HG03159 (cell line): ENCODE data around the gene SELENOW.
A peak's percentile ranks its signal among the peaks of the same experiment; 100 is the strongest.
"Not testable (repeated sequence)": the region's sequence is repeated elsewhere in the genome, so short reads cannot be mapped to it uniquely, and the experiment has no call there.

Experiments
- ATAC-seq: cut with Tn5 transposase; IDR thresholded peaks from one replicate; pipeline ENCODE4 v1.9.1; 2021; ENCODE audit warnings: mild to moderate bottlenecking, moderate library complexity; ENCODE audit not compliant: unreplicated experiment

SELENOW gene

DNA sequence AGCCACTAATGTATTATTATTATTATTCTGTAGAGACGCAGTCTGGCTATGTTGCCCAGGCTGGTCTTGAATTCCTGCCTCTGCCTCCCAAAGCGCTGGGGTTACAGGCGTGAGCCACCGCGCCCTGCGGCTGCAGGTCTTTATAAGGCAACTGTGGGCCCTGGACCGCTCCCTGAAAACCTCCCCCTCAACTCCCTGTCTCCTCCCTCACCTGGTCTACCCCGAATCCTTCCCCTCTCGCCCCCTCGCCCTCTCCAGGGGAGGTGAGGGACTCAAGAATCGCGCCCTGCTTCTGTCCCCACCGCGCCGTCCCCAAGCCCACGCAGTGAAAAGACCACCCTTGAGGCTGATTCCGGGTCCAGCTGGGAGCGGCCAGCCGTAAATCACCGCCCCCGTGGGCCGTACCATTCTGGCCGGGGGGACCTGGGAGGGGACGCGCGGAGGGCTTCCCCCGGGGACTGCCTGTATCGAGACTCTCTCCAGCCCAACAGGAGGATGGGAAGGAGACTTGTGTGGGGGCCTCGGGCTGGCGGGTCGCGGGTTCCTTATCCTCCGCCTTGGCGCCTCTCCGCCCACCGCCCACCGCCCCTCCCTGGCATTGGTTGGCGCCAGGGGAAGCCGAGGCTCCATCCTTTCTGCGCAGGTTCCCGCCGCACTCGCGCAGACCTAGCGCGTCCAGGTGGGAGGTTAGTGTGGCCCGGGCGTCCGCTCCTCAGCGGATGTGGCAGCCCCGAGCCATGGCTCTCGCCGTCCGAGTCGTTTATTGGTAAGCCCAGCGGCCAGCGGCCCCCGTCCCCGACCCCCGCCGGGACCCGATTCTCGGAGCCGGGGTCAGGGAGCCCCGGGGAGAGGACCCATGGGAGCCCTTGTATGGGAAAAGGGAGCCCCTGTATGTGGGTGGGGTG is at the start of gene SELENOW:
Gene SELENOW (plus strand): TSS at position 655 of the 905 bp plus-strand sequence. CDS start 83 bp downstream, at position 738.
- peak; percentile 78 for ATAC-seq

DNA sequence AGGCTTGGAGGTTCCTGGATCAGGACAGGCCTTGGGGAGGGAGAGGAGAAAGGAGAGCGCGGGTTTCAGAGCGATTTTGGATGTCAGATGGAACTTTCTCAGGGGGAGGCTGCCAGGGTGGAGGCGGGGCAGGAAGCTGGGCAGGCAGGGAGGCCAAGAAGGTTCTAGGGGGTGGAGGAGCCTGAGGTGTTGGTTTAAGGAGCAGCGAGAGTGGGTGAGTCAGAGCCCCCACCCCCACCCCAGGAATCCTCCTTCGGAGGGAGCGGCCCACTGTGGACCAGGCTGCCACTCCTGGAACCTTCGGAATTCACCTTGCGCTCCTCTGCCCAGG is 49.1 kb upstream of the SELENOW start:
- ATAC-seq: no peak

DNA sequence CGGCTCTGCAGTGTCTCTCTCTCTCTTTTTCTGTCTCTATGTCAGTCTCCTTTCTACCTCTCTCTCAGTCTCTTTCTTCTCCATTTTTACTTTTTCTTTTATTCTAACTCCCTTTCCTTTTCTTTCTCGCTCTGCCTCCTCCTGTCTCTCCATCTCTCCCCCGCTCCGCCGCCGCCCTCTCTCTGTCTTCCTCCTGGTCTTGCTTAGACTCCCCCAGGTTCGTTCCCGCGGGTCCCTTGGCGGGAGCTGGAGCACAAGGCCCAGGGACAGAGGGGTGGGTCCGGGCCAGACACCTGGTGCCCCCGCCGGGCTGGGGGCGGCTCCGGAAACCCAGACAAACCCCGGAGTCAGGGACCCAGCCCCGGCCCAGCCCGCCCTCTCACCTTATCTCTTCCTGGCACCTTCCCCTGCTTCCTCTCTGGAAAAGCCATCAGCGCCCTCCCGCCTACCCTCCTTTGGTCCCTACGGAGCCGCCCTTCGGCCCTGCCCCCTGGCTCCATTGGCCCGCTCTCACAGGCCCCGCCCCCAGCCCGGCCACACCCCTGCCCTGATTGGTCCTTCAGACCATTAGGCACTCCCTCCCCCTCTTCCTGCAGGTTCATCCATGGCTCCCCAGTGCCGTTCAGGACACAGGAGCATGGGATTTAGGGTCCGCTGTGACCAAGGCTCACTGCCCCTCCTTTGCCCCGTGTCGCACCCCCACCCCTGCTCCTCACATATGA is 48.5 kb upstream of the SELENOW start:
- ATAC-seq: no peak

DNA sequence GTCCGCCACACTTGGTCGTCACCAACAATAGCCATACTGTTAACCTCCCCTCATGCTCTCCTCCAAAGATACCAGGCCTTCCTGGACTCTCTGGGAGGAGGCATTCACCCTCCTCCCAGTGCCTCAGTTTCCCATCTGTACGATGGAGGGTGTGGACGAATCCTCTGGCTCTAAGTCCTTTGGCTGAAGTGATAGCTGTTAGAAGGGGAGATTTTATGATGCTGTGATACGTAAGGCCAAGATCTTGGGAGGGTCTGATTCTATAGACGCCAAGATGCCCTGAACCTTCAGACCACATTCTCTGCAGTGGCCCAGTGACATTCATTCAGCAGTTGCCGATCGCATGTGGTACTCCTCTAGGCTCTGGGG is 48.0 kb upstream of the SELENOW start:
- ATAC-seq: no peak

DNA sequence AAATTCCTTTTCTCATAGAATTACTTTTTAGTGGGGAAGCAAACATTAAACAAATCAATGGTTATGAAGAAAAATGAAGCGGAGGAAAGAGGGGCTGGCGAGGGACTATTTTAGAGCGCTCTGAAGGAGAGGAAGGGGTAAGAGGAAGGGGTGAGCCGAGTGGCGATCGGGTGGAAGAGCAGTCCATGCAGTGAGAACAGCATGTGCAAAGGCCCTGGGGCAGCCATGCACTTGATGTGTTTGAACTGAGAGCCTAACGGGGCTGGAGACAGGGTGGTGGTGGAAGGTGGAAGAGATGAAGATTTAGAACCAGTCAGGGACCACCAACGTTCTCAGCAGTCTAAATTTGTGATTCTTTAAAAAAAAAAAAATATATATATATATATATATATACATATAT is 47.6 kb upstream of the SELENOW start:
- ATAC-seq: no peak

DNA sequence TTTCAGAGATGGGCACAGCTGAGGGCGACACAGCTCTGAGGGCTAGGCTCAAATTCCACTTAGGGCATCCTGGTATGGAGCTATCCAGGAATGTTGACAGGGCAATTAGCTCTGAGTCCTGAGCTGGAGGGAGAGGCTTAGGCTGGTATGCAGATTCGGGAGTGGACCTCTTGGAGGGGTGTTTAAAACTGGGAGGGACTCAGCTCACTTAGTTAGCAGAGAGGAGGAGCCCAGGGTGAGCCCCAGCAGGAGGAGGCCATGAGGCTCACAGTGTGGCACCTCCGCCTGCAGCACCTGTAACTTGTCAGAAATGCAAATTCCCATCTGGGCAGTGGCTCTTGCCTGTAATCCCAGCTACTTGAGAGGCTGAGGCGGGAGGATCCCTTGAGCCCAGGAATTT is 43.4 kb upstream of the SELENOW start:
- ATAC-seq: no peak

DNA sequence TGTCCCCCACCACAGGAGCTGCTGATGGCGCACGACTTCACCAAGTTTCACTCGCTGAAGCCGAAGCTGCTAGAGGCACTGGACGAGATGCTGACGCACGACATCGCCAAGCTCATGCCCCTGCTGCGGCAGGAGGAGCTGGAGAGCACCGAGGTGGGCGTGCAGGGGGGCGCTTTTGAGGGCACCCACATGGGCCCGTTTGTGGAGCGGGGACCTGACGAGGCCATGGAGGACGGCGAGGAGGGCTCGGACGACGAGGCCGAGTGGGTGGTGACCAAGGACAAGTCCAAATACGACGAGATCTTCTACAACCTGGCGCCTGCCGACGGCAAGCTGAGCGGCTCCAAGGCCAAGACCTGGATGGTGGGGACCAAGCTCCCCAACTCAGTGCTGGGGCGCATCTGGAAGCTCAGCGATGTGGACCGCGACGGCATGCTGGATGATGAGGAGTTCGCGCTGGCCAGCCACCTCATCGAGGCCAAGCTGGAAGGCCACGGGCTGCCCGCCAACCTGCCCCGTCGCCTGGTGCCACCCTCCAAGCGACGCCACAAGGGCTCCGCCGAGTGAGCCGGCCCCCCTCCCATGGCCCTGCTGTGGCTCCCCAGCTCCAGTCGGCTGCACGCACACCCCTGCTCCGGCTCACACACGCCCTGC is 37.5 kb upstream of the SELENOW start:
- no peak for ATAC-seq

DNA sequence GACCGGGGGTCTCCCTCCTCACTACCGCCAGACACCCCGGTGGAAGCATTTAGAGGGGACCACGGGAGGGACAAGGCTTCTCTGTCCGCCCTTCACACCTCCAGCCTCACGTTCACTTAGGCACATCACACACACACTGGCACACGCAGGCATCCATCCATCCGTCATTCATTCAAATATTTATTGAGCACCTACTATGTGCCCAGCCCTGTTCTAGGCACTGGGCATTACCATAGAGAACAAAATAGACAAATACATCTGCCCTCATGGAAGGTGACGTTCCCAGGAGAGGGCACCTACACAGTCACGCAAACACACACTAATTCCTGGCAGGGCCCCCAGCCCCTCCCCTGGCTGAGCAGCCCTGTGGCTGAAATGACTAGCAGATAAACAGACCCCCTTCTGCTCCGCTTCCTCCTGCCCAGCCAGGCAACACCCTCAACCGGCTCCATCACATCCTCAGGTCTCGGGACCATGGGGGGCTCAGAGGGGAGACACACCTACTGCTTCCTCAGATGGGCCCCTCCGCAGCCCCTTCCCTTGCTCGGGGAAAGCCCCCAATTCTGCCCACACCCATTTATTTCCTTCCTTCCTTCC is 36.9 kb upstream of the SELENOW start:
- no peak for ATAC-seq

DNA sequence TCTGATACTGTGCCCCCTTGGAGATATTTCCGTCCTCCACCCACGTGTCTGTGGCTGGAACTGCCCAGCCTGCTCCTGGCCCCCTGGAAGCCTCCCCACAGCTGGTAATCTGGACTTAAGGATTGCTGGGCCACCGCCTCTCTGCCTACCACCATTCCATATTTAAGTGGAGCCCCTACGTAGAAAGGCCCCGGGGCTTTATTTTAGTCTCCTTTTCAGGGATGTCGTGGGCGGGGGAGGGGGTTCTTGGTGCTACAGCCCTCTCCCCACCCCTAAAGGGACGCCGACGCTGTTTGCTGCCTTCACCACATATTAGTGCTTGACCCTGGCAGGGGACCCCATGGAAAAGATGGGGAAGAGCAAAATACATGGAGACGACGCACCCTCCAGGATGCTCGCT is 35.9 kb upstream of the SELENOW start:
- ATAC-seq: no peak

DNA sequence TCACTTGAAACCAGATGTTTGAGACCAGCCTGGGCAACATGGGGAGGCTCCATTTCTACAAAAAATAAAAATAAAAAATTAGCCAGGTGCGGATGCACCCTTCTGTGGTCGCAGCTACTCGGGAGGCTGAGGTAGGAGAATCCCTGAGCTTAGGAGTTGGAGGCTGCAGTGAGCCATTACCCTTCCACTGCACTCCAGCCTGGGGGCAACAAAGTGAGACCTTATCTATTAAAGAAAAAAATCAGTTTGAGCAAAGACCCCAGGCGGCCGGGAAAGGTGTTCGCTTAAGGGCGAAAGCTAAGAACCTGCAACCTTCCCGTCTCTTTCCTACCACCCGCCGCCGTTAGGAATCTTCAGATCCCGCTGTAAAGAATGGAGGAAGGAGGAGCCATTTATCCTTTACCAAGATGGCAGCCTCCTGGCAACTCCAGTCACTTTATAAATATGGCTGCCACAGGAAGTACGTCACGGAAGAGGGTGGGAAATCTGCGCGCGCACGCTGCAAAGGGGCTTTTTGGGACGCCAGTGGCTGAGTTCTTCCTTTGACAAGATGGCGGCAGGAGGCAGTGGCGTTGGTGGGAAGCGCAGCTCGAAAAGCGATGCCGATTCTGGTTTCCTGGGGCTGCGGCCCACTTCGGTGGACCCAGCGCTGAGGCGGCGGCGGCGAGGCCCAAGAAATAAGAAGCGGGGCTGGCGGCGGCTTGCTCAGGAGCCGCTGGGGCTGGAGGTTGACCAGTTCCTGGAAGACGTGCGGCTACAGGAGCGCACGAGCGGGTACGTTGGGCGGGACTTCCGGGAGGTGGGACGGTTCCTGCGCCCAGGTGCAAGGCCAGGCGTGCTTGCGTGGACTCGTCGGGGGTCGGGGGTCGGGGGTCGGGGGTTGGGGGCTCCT is 33.2 kb upstream of the SELENOW start, which contains the start of gene NOP53:
Gene NOP53 (plus strand): TSS at position 537 of the 892 bp plus-strand sequence. CDS start 14 bp downstream, at position 551.
- ATAC-seq: peak; percentile 72

DNA sequence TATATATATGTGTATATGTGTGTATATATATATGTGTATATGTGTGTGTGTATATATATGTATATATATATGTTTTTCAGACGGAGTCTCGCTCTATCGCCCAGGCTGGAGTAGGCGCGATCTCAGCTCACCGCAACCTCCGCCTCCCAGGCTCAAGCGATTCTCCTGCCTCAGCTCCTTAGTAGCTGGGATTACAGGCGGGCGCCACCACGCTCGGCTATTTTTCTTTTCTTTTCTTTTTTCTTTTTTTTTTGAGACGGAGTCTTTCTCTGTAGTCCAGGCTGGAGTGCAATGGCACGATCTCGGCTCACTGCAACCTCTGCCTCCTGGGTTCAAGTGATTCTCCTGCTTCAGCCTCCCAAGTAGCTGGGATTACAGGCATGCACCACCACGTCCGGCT is 32.4 kb upstream of the SELENOW start:
- ATAC-seq: not testable (repeated sequence)

DNA sequence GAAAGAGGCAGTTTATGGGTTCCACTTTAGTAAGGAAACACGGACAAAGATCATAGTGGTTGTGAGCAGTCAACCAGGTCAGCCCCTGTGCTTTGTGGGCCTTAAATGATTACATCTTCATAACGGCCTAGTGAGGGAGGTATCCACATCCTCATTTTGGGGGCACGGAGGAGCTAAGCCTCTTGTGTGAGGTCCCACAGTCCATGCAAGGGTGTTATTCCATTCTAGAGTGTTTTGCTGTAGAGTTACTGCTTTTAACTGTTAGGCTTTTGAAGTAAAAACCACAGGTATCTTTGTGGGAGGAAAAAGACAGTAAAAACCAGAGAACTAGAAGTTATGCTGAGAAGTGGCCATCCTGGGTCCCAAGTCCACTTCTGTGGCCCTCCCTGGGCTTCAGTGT is 29.2 kb upstream of the SELENOW start:
- no peak for ATAC-seq

DNA sequence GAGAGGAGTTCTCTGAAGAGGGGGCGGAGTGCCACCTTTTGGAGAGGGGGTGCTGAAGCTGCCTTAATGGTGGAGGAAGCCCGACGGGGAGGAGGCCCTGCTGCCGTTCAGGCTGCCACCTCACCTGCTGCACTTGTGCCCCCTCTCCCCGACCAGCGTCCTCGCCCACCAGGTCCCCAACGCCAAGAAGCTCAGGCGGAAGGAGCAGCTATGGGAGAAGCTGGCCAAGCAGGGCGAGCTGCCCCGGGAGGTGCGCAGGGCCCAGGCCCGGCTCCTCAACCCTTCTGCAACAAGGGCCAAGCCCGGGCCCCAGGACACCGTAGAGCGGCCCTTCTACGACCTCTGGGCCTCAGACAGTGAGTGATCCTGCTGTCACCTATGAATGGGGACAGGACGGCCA is 27.8 kb upstream of the SELENOW start:
- no peak for ATAC-seq

DNA sequence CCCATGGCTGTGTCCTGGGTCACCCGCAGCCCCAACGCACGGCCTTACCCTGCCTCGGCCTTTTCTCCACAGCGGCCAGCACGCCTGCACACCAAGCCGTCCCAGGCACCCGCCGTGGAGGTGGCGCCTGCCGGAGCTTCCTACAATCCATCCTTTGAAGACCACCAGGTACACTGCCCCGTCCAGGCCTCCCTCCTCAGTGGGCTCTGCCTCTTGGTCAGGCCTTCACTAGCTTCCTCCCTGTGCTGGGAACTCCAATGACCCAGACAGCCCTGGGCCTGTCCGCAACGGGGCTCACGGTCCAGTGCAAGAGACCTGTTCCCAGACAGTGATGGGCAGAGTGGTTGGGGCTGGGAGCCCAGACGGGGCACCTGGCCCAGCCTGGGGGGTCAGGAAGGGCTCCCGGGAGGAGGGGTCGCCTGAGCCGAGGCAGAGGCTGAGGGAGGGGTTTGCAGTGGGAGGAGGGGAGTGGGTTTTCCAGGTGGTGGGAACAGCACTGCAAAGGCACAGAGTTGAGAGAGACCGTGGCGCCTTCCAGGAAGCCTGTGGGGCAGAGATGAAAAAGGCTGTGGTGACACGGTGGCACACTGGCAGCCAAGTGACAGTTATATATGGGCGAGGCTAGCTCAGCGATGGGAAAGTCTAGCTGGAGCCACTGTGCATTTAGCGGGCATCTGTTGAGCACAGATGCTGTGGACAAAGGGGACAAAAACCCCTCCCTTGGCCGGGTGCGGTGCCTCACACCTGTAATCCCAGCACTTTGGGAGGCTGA is 25.9 kb upstream of the SELENOW start:
- ATAC-seq: no peak

DNA sequence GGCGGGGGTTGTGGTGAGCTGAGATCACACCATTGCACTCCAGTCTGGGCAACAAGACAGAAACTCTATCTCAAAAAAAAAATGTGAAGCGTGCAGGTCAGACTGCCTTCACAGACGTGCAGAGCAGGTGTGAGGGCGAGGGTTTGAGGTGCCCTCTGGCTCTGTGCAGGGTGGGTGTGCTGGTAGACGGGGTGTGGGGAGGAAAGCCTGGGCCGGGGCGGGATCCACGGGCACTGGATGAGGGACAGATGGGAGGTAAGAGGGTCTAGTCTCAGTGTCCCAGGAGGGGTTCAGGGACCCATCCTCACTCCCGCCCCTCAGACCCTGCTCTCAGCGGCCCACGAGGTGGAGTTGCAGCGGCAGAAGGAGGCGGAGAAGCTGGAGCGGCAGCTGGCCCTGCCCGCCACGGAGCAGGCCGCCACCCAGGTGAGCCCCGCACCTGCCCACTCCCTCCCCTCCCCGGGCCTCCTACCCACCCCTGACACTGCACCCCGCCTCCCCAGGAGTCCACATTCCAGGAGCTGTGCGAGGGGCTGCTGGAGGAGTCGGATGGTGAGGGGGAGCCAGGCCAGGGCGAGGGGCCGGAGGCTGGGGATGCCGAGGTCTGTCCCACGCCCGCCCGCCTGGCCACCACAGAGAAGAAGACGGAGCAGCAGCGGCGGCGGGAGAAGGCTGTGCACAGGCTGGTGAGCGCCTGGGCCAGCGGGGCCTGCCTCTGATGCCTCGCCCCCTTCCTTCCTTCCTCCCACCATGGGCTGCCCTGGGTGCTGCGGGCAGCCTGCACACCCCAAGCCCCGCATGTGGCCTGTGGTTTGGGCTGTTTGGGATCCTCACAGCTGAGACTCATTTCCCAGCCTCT is 24.1 kb upstream of the SELENOW start:
- ATAC-seq: no peak

DNA sequence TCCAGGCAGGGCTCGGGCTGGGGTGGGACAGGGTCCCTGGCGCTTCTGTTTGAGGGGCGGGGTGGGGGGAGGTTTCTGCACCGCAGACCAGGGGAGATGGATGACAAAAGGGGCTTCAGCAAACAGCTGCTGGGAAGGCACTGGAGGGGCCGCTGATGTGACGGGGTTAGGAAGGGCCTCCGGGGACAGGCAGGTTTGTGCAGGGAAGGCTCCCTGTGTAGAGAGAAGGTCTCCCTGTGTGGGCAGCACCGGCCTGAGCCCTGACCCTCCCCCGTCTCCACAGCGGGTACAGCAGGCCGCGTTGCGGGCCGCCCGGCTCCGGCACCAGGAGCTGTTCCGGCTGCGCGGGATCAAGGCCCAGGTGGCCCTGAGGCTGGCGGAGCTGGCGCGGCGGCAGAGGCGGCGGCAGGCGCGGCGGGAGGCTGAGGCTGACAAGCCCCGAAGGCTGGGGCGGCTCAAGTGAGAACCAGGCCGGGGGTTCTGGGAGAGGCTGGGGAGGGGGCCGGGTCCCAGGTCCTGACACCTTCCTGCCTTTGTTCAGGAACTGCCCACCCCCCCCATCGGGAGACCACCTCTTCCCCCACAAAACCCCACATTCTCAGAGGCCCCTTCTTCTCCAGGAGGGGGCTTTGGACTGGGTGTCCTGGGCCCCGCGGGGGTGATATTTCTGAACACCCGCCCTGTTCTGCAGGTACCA is 23.3 kb upstream of the SELENOW start:
- no peak for ATAC-seq

DNA sequence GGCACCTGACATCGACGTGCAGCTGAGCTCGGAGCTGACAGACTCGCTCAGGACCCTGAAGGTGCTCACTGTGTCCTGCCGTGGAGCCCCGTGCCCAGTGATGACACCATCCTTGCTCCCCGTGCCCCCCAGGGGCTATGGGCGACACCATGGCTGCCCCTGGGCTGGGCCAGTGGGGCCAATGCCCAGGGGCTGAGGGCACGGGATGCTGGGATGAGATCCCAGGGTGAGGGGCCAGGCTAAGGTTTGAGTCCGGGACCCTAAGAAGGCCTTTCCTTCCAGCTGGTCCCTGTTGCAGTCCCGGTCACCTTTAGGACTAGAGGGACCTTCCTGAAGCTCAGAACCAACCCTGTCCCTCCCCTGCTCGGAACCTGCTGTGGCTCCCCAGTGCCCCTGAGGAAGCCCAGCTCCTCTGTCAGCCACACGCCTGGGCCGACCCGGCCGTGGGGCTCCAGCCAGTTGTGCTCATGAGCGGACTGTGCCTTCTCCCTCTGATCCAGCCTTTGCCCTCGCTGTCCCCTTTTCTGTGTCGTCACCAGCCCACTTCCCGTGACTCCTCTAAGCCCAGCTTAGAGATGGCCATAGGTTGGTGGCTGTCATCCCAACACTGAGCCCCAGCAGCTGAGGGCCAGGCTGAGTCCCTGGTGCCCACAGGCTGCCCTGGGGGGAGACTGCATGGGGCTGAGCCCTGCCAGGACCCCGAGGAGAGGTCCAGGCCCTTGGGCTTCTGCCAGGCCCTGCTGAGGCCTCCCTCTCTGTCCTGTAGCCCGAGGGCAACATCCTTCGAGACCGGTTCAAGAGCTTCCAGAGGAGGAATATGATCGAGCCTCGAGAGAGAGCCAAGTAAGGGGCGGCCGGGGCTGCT is 22.5 kb upstream of the SELENOW start:
- no peak for ATAC-seq
